GM18520 (cell line): Measurements from ENCODE around the gene C1orf35.

Source experiments
- ATAC-seq: cut with Tn5 transposase; IDR thresholded peaks from one replicate; pipeline ENCODE4 v1.9.1; 2021; ENCODE audit not compliant: unreplicated experiment

Gene C1orf35

GRCh38 chr1:228095938-228096337 is 7.2 kb downstream of the C1orf35 start:
- no peak for ATAC-seq

GRCh38 chr1:228095161-228095560 is 8.0 kb downstream of the C1orf35 start:
- no peak for ATAC-seq

GRCh38 chr1:228094432-228095016 is 8.6 kb downstream of the C1orf35 start:
- no peak for ATAC-seq

GRCh38 chr1:228093050-228093906 is 9.8 kb downstream of the C1orf35 start:
- no peak for ATAC-seq

- no peak for ATAC-seq
These were observed 10.6 kb downstream of the C1orf35 start for GRCh38 chr1:228092342-228093049.

GRCh38 chr1:228091084-228091483 is 12.0 kb downstream of the C1orf35 start:
- no peak for ATAC-seq

- ATAC-seq = peak; percentile 33
These were observed 12.5 kb downstream of the C1orf35 start for GRCh38 chr1:228090613-228091081.

- ATAC-seq = no peak
These were observed 13.4 kb downstream of the C1orf35 start for GRCh38 chr1:228089519-228090380.

GRCh38 chr1:228088586-228089498 is 14.3 kb downstream of the C1orf35 start:
- no peak for ATAC-seq

GRCh38 chr1:228087771-228088251 is 15.3 kb downstream of the C1orf35 start:
- no peak for ATAC-seq

- ATAC-seq = no peak
These were observed 17.7 kb downstream of the C1orf35 start for GRCh38 chr1:228085287-228085951.

- no peak for ATAC-seq
These were observed 18.3 kb downstream of the C1orf35 start for GRCh38 chr1:228084797-228085196.

- ATAC-seq = no peak
These were observed 18.8 kb downstream of the C1orf35 start for GRCh38 chr1:228084325-228084724.

GRCh38 chr1:228083871-228084278 is 19.2 kb downstream of the C1orf35 start:
- no peak for ATAC-seq

GRCh38 chr1:228082918-228083870 is 19.9 kb downstream of the C1orf35 start:
- ATAC-seq = no peak

GRCh38 chr1:228082214-228082917 is 20.8 kb downstream of the C1orf35 start, which contains the start of gene ARF1:
Gene ARF1 (plus strand): TSS chr1:228082708. CDS start chr1:228097115, 14,407 bp downstream.
- peak; percentile 70 for ATAC-seq

- no peak for ATAC-seq
These were observed 21.4 kb downstream of the C1orf35 start for GRCh38 chr1:228081578-228082213.
